SJSA1 (cell line): Measurements from ENCODE around the gene ROBO1. TPM values are rescaled to one million over a fixed set of nuclear protein-coding genes. Genes with fewer than 3 reads are reported as not detected.

ENCODE experiments used
- DNase-seq, 2 experiments: peaks; one replicate each; pipeline ENCODE4 v3.0.0-alpha.2; 2015 to 2020; ENCODE audit warnings: low spot score in 2 of 2, low read depth in 1 of 2
- H3K27ac ChIP-seq: fragments of 250-450 bp; sonication (Bioruptor Pico); 2 replicates; pipeline ENCODE4 v1.5.1; 2020; ENCODE audit warnings: mild to moderate bottlenecking, moderate library complexity
- H3K27me3 ChIP-seq: fragments of 250-450 bp; sonication (Bioruptor Pico); replicated peaks from 2 replicates; pipeline ENCODE4 v1.5.1; 2020; ENCODE audit warnings: mild to moderate bottlenecking, moderate library complexity
- H3K36me3 ChIP-seq: fragments of 250-450 bp; sonication (Bioruptor Pico); 2 replicates; pipeline ENCODE4 v1.5.1; 2020; ENCODE audit warnings: mild to moderate bottlenecking
- H3K4me1 ChIP-seq: fragments of 250-450 bp; sonication (Bioruptor Pico); replicated peaks from 2 replicates; pipeline ENCODE4 v1.6.1; 2021; ENCODE audit warnings: mild to moderate bottlenecking
- H3K4me3 ChIP-seq: fragments of 250-450 bp; sonication (Bioruptor Pico); 2 replicates; pipeline ENCODE4 v1.5.1; 2020; ENCODE audit warnings: mild to moderate bottlenecking
- H3K9me3 ChIP-seq: fragments of 250-450 bp; sonication (Bioruptor Pico); replicated peaks from 2 replicates; pipeline ENCODE4 v1.5.1; 2020; ENCODE audit warnings: mild to moderate bottlenecking
- total RNA-seq: library from RNA; depleted of rRNA; stranded (reverse); fragments of >200 nt; shearing (Covaris generic); gene quantifications from 2 replicates; pipeline ENCODE4 v1.2.3, GENCODE V29; 2014

The ROBO1 gene
- total RNA-seq, 1 experiment from 2014 or later = 38.9 TPM

GRCh38 chr3:79751703-79752102 is 16.1 kb downstream of the ROBO1 start:
- no peaks in the 10 kb centered on the region for H3K27me3 ChIP-seq
- H3K9me3 ChIP-seq = no peaks in the 10 kb centered on the region
- no peak overlapping the region for H3K27ac ChIP-seq
- no peak for DNase-seq
- H3K4me3 ChIP-seq = no peak overlapping the region
- no peaks in the 10 kb centered on the region for H3K36me3 ChIP-seq
- H3K4me1 ChIP-seq = no peaks in the 10 kb centered on the region

- no peaks in the 10 kb centered on the region for H3K9me3 ChIP-seq
- H3K27me3 ChIP-seq = no peaks in the 10 kb centered on the region
- DNase-seq = no peak
- H3K4me1 ChIP-seq = no peaks in the 10 kb centered on the region
- no peak overlapping the region for H3K27ac ChIP-seq
- no peak overlapping the region for H3K4me3 ChIP-seq
- no peaks in the 10 kb centered on the region for H3K36me3 ChIP-seq
Measured at GRCh38 chr3:79737530-79737929, 30.3 kb downstream of the ROBO1 start.

- no peak overlapping the region for H3K27ac ChIP-seq
- no peaks in the 10 kb centered on the region for H3K4me1 ChIP-seq
- no peak for DNase-seq
- H3K27me3 ChIP-seq = no peaks in the 10 kb centered on the region
- H3K9me3 ChIP-seq = no peaks in the 10 kb centered on the region
- no peak overlapping the region for H3K4me3 ChIP-seq
- H3K36me3 ChIP-seq = no peaks in the 10 kb centered on the region
Measured at GRCh38 chr3:79729096-79729495, 38.7 kb downstream of the ROBO1 start.

- Histone ChIP-seq H3K36me3 (no peaks in the 10 kb centered on the region), H3K4me3 (no peak overlapping the region), H3K27me3 (no peaks in the 10 kb centered on the region), H3K4me1 (no peaks in the 10 kb centered on the region), H3K27ac (no peak overlapping the region), H3K9me3 (no peaks in the 10 kb centered on the region)
- no peak for DNase-seq
Measured at GRCh38 chr3:79726786-79727185, 41.0 kb downstream of the ROBO1 start.

GRCh38 chr3:79724206-79724605 is 43.6 kb downstream of the ROBO1 start:
- H3K4me1 ChIP-seq = no peaks in the 10 kb centered on the region
- no peaks in the 10 kb centered on the region for H3K36me3 ChIP-seq
- H3K27ac ChIP-seq = no peak overlapping the region
- no peak for DNase-seq
- no peak overlapping the region for H3K4me3 ChIP-seq
- no peaks in the 10 kb centered on the region for H3K9me3 ChIP-seq
- H3K27me3 ChIP-seq = no peaks in the 10 kb centered on the region

- no peaks in the 10 kb centered on the region for H3K9me3 ChIP-seq
- H3K27me3 ChIP-seq = no peaks in the 10 kb centered on the region
- H3K4me1 ChIP-seq = no peaks in the 10 kb centered on the region
- H3K27ac ChIP-seq = no peak overlapping the region
- no peak for DNase-seq
- no peaks in the 10 kb centered on the region for H3K36me3 ChIP-seq
- H3K4me3 ChIP-seq = no peak overlapping the region
Measured at GRCh38 chr3:79690072-79690471, 77.7 kb downstream of the ROBO1 start.

GRCh38 chr3:79685108-79685507 is 82.7 kb downstream of the ROBO1 start:
- no peaks in the 10 kb centered on the region for H3K4me1 ChIP-seq
- H3K27me3 ChIP-seq = no peaks in the 10 kb centered on the region
- no peak overlapping the region for H3K4me3 ChIP-seq
- H3K36me3 ChIP-seq = no peaks in the 10 kb centered on the region
- no peak overlapping the region for H3K27ac ChIP-seq
- DNase-seq = no peak
- H3K9me3 ChIP-seq = no peaks in the 10 kb centered on the region

- no peaks in the 10 kb centered on the region for H3K9me3 ChIP-seq
- no peak overlapping the region for H3K27ac ChIP-seq
- no peaks in the 10 kb centered on the region for H3K27me3 ChIP-seq
- no peak for DNase-seq
- no peaks in the 10 kb centered on the region for H3K36me3 ChIP-seq
- no peak overlapping the region for H3K4me3 ChIP-seq
- no peaks in the 10 kb centered on the region for H3K4me1 ChIP-seq
Measured at GRCh38 chr3:79684041-79684440, 83.8 kb downstream of the ROBO1 start.

GRCh38 chr3:79672731-79673130 is 95.1 kb downstream of the ROBO1 start:
- Histone ChIP-seq H3K9me3 (no peaks in the 10 kb centered on the region), H3K36me3 (no peaks in the 10 kb centered on the region), H3K4me3 (no peak overlapping the region), H3K4me1 (no peaks in the 10 kb centered on the region), H3K27me3 (no peaks in the 10 kb centered on the region), H3K27ac (no peak overlapping the region)
- DNase-seq = no peak

GRCh38 chr3:79672075-79672474 is 95.7 kb downstream of the ROBO1 start:
- Histone ChIP-seq H3K36me3 (no peaks in the 10 kb centered on the region), H3K4me1 (no peaks in the 10 kb centered on the region), H3K27me3 (no peaks in the 10 kb centered on the region), H3K4me3 (no peak overlapping the region), H3K27ac (no peak overlapping the region), H3K9me3 (no peaks in the 10 kb centered on the region)
- DNase-seq = no peak

- H3K36me3 ChIP-seq = no peaks in the 10 kb centered on the region
- DNase-seq = no peak
- H3K27me3 ChIP-seq = no peaks in the 10 kb centered on the region
- no peak overlapping the region for H3K4me3 ChIP-seq
- H3K27ac ChIP-seq = no peak overlapping the region
- no peaks in the 10 kb centered on the region for H3K4me1 ChIP-seq
- no peaks in the 10 kb centered on the region for H3K9me3 ChIP-seq
Measured at GRCh38 chr3:79670178-79670577, 97.6 kb downstream of the ROBO1 start.

GRCh38 chr3:79664455-79664854 is 103.3 kb downstream of the ROBO1 start:
- H3K4me1 ChIP-seq = no peaks in the 10 kb centered on the region
- no peak overlapping the region for H3K27ac ChIP-seq
- no peak overlapping the region for H3K4me3 ChIP-seq
- no peak for DNase-seq
- H3K36me3 ChIP-seq = no peaks in the 10 kb centered on the region
- no peaks in the 10 kb centered on the region for H3K27me3 ChIP-seq
- no peaks in the 10 kb centered on the region for H3K9me3 ChIP-seq

GRCh38 chr3:79661896-79662295 is 105.9 kb downstream of the ROBO1 start:
- Histone ChIP-seq H3K27ac (no peak overlapping the region), H3K4me3 (no peak overlapping the region), H3K9me3 (no peaks in the 10 kb centered on the region), H3K4me1 (no peaks in the 10 kb centered on the region), H3K27me3 (no peaks in the 10 kb centered on the region), H3K36me3 (no peaks in the 10 kb centered on the region)
- no peak for DNase-seq

- no peaks in the 10 kb centered on the region for H3K36me3 ChIP-seq
- H3K27ac ChIP-seq = no peak overlapping the region
- H3K4me3 ChIP-seq = no peak overlapping the region
- H3K9me3 ChIP-seq = no peaks in the 10 kb centered on the region
- no peaks in the 10 kb centered on the region for H3K27me3 ChIP-seq
- H3K4me1 ChIP-seq = no peaks in the 10 kb centered on the region
- no peak for DNase-seq
Measured at GRCh38 chr3:79657076-79657475, 110.7 kb downstream of the ROBO1 start.

- Histone ChIP-seq H3K4me3 (no peak overlapping the region), H3K9me3 (no peaks in the 10 kb centered on the region), H3K4me1 (no peaks in the 10 kb centered on the region)
Measured at GRCh38 chr3:79654019-79654418, 113.8 kb downstream of the ROBO1 start.

More at GRCh38 chr3:79654019-79654418, 113.8 kb downstream of the ROBO1 start:
- no peaks in the 10 kb centered on the region for H3K27me3 ChIP-seq
- no peaks in the 10 kb centered on the region for H3K36me3 ChIP-seq
- no peak for DNase-seq
- H3K27ac ChIP-seq = no peak overlapping the region
